ENCODE results near the gene ETV2.

Gene ETV2

DNA sequence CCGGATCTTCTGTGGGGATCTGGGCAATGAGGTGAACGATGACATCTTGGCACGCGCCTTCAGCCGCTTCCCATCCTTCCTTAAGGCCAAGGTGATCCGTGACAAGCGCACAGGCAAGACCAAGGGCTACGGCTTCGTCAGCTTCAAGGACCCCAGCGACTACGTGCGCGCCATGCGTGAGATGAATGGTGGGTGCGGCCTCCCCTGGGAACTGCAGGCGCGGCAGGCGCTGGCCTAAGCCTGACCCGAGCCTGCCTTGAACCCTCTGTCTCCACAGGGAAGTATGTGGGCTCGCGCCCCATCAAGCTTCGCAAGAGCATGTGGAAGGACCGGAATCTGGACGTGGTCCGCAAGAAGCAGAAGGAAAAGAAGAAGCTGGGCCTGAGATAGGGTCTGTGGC lies 4.4 kb upstream of the ETV2 start:
- H3K4me3 ChIP-seq (ENCODE audit: low read depth, low read length), result no peak overlapping the region
- DNase-seq (ENCODE audit: low read depth, low spot score), result no peak
- TF ChIP-seq, protein P1, sequence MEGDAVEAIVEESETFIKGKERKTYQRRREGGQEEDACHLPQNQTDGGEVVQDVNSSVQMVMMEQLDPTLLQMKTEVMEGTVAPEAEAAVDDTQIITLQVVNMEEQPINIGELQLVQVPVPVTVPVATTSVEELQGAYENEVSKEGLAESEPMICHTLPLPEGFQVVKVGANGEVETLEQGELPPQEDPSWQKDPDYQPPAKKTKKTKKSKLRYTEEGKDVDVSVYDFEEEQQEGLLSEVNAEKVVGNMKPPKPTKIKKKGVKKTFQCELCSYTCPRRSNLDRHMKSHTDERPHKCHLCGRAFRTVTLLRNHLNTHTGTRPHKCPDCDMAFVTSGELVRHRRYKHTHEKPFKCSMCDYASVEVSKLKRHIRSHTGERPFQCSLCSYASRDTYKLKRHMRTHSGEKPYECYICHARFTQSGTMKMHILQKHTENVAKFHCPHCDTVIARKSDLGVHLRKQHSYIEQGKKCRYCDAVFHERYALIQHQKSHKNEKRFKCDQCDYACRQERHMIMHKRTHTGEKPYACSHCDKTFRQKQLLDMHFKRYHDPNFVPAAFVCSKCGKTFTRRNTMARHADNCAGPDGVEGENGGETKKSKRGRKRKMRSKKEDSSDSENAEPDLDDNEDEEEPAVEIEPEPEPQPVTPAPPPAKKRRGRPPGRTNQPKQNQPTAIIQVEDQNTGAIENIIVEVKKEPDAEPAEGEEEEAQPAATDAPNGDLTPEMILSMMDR (IDR thresholded peaks at IDR 0.05; ENCODE audit: low read depth, low read length), result no peak
- in situ Hi-C loops (cut with HindIII; ENCODE audit: low sequenced_read_pairs), result no loop called here

DNA sequence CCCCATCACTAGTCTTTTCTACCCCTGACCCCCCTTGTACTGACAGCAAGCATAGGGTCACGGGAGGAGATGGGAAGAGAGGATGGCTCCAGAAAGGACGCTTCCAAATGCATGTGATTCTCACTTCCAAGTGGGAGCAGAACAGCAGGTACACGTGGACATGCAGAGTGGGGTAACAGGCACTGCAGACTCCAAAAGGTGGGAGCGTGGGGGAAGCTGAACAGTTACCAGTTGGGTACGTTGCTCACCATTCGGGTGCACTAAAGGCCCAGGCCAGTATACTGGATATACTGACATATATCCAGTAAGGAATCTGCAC lies 2.3 kb upstream of the ETV2 start:
- in situ Hi-C loops (cut with HindIII; ENCODE audit: low sequenced_read_pairs), result no loop called here
- H3K4me3 ChIP-seq (ENCODE audit: low read depth, low read length), result no peak overlapping the region
- TF ChIP-seq, protein P1 (IDR thresholded peaks at IDR 0.05; ENCODE audit: low read depth, low read length), result no peak
- DNase-seq (ENCODE audit: low read depth, low spot score), result no peak

DNA sequence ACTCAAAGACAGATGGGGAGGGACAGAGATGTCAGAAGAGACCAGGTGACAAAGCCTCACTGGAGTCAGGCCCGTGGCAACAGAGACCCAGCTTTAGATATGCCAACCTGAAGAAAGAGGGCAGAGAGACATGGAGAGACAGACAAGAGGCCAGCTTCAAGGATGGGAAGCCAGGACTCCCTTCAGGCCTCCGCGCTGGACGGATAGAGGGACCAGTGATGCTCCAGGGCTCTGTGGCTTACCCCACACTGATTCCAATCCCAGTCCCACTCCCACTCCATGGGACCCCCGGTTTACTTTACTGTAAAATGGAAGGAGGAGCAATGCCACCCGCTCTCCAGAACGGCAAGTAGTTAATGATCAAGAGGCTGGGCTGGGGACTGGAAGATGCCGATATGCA lies 1.7 kb upstream of the ETV2 start:
- H3K4me3 ChIP-seq (ENCODE audit: low read depth, low read length), result no peak overlapping the region
- DNase-seq (ENCODE audit: low read depth, low spot score), result no peak
- in situ Hi-C loops (cut with HindIII; ENCODE audit: low sequenced_read_pairs), result no loop called here
- TF ChIP-seq, protein P1 (IDR thresholded peaks at IDR 0.05; ENCODE audit: low read depth, low read length), result no peak

DNA sequence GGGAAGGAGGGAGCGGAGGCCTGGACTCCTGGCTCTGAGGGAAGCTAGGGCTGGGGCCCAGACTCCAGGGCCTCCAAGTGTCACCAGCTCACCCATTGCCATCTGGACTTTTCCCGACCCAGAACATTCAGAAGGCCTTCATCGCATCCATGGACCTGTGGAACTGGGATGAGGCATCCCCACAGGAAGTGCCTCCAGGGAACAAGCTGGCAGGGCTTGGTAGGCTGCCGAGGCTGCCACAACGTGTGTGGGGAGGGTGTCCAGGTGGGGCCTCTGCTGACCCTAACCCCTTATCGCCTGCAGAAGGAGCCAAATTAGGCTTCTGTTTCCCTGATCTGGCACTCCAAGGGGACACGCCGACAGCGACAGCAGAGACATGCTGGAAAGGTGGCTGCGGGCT lies 767 bp downstream of the ETV2 start:
- no peak for DNase-seq (ENCODE audit: low read depth, low spot score)
- TF ChIP-seq, protein P1 (IDR thresholded peaks at IDR 0.05; ENCODE audit: low read depth, low read length), result no peak
- in situ Hi-C loops (cut with HindIII; ENCODE audit: low sequenced_read_pairs), result no loop called here
- no peak overlapping the region for H3K4me3 ChIP-seq (ENCODE audit: low read depth, low read length)

DNA sequence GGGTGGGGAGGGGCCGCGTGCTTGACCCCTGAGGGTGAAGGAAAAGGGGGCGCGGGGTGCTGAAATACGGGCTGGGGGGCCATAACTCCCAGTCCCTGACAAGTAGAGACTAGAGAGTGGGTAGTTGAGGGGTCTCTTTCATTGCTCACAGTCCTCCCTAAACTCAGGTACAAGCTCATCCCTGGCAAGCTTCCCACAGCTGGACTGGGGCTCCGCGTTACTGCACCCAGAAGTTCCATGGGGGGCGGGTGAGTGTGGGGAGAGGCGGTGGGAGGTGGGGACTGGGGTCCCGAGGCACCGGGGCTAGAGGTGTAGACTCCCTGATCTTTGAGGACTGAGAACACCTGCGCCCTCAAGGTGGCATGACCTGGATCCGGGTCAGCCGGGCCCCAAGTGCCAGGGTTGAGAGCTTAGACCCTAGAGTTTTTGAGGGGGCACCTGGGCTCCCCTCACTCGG lies 1.3 kb downstream of the ETV2 start:
- DNase-seq (ENCODE audit: low read depth, low spot score), result no peak
- TF ChIP-seq, protein P1 (IDR thresholded peaks at IDR 0.05; ENCODE audit: low read depth, low read length), result no peak
- in situ Hi-C loops (cut with HindIII; ENCODE audit: low sequenced_read_pairs), result no loop called here
- peak overlapping the region; percentile 53 for H3K4me3 ChIP-seq (ENCODE audit: low read depth, low read length)

DNA sequence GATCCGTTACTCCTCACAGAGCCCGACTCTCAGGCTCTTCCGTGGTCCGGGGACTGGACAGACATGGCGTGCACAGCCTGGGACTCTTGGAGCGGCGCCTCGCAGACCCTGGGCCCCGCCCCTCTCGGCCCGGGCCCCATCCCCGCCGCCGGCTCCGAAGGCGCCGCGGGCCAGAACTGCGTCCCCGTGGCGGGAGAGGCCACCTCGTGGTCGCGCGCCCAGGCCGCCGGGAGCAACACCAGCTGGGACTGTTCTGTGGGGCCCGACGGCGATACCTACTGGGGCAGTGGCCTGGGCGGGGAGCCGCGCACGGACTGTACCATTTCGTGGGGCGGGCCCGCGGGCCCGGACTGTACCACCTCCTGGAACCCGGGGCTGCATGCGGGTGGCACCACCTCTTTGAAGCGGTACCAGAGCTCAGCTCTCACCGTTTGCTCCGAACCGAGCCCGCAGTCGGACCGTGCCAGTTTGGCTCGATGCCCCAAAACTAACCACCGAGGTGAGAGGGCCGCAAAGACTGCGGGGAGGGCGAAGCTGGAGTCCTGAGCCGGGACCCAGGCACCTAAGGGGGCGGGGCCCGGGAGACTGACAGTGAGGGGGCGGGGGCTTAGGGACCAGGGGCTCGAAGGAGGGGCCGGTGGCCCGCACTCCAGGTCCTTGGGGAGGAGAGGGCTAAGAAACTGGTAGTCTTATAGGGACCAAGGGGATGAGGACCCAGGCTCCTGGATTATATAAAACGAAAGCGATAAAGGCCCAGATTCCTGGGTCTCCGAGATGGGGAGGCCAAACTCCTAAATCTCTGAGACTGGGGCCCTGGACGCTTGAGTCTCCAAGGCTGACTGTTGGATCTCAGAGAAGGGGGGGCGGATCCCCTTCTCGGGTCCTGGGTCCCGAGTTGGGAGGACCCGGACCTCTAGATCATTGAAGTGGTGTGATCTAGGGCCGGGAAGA lies 2.0 kb downstream of the ETV2 start:
- DNase-seq (ENCODE audit: low read depth, low spot score), result peak; percentile 82
- TF ChIP-seq, protein P1 (IDR thresholded peaks at IDR 0.05; ENCODE audit: low read depth, low read length), result no peak
- peak overlapping the region; percentile 53 for H3K4me3 ChIP-seq (ENCODE audit: low read depth, low read length)
- in situ Hi-C loops (cut with HindIII; ENCODE audit: low sequenced_read_pairs), result no loop called here
